Calu3 (cell line): ENCODE results near the gene ITGB1. TPM values are rescaled to one million over a fixed set of nuclear protein-coding genes. Genes with fewer than 3 reads are reported as not detected.
"Not testable (repeated sequence)": the region's sequence is repeated elsewhere in the genome, so short reads cannot be mapped to it uniquely, and the experiment has no call there.

Source experiments
- BruUV-seq: library from RNA; stranded (reverse); fragments of 400-500 nt; replicated peaks from 2 replicates; lab custom pipeline; 2021; lab: Mats Ljungman, UMichigan
- CTCF ChIA-PET: fragments of 300-600 bp; sonication (Branson Sonifier 250); formaldehyde crosslinking; loops from one replicate; lab custom pipeline; 2022; ENCODE audit warnings: antibody characterized with exemption; lab: Charles Lee
- DNase-seq: peaks from one replicate; pipeline ENCODE4 v3.0.0; 2022
- H3K27ac Mint-ChIP-seq: one replicate; pipeline ENCODE4 v1.8.0; 2022; ENCODE audit warnings: mixed read lengths; ENCODE audit not compliant: unreplicated experiment
- H3K27me3 Mint-ChIP-seq: one replicate; pipeline ENCODE4 v1.8.0; 2022; ENCODE audit warnings: mixed read lengths; ENCODE audit not compliant: unreplicated experiment
- H3K36me3 Mint-ChIP-seq: one replicate; pipeline ENCODE4 v1.8.0; 2022; ENCODE audit warnings: mild to moderate bottlenecking, moderate library complexity, mixed read lengths; ENCODE audit not compliant: insufficient read depth, unreplicated experiment
- H3K4me1 Mint-ChIP-seq: one replicate; pipeline ENCODE4 v1.8.0; 2022; ENCODE audit warnings: mild to moderate bottlenecking, low read depth, mixed read lengths; ENCODE audit not compliant: unreplicated experiment
- H3K4me3 Mint-ChIP-seq: one replicate; pipeline ENCODE4 v1.8.0; 2022; ENCODE audit warnings: mild to moderate bottlenecking, low read depth, moderate library complexity, mixed read lengths; ENCODE audit not compliant: unreplicated experiment
- H3K9me3 Mint-ChIP-seq: one replicate; pipeline ENCODE4 v1.8.0; 2022; ENCODE audit warnings: low read depth, mixed read lengths; ENCODE audit not compliant: unreplicated experiment
- CTCF ChIP-seq: fragments of 200-600 bp; IDR thresholded peaks from one replicate; pipeline ENCODE4 v1.8.0; 2022; ENCODE audit warnings: antibody characterized with exemption; ENCODE audit not compliant: unreplicated experiment
- intact Hi-C: fragments of 100-400 bp; cut with micrococcal nuclease; formaldehyde crosslinking; loops from one replicate; pipeline ENCODE4 v1.10.0; 2022; ENCODE audit not compliant: unreplicated experiment
- total RNA-seq: library from RNA; stranded (reverse); gene quantifications from 2 replicates; pipeline ENCODE4 v1.2.3, GENCODE V29; 2022

Gene ITGB1
- total RNA-seq, 1 experiment from 2014 or later = 1,455 TPM

DNA sequence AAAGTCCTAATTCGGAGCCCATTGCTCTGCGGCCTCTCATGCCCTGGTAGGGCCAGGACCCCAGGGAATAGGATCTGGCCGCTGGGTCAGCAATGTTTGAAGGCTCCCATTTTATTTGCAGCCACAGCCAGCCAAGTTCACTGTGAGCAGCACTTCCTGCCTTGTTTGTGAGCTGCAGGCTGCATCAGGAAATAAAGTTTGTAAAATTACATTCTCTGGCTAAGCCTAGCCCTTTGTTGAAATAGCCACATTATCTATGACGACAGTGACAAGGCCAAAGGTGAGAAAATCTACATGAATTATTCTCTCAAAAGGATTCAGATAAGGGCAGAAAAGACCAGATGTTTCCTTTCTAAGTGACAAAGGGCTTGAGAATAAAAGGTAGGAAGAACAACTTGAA, 23.7 kb upstream of the ITGB1 start:
- TF ChIP-seq CTCF = no peak
- Mint-ChIP-seq H3K27me3 (no peaks in the 10 kb centered on the region), H3K4me1 (peaks cover 42% of the 10 kb centered on the region), H3K27ac (peak overlapping the region; percentile 100), H3K9me3 (no peaks in the 10 kb centered on the region), H3K36me3 (peaks cover 49% of the 10 kb centered on the region), H3K4me3 (peak overlapping the region; percentile 65)
- intact Hi-C loops = loop anchor here (1.0 kb wide), 2 partner anchors 19 to 24 kb away; no protein-coding TSS in a partner anchor
- DNase-seq = peak; percentile 61
- CTCF ChIA-PET = interaction anchor here (1.0 to 2.1 kb wide), 5 partner anchors 10 to 28 kb away, joined by 3 to 14 read pairs (median 3); no protein-coding TSS in a partner anchor
- no TSS peak for BruUV-seq

- peaks cover 42% of the 10 kb centered on the region for H3K4me1 Mint-ChIP-seq
- BruUV-seq = TSS peak; percentile 40
- CTCF ChIA-PET = interaction anchor here (0.8 to 2.1 kb wide), 8 partner anchors 9 to 175 kb away, joined by 3 to 14 read pairs (median 3); no protein-coding TSS in a partner anchor
- intact Hi-C loops = no loop called here
- H3K36me3 Mint-ChIP-seq = peaks cover 46% of the 10 kb centered on the region
- DNase-seq = peak; percentile 93
- H3K9me3 Mint-ChIP-seq = no peaks in the 10 kb centered on the region
- H3K27me3 Mint-ChIP-seq = no peaks in the 10 kb centered on the region
- TF ChIP-seq CTCF = no peak
- peak overlapping the region; percentile 82 for H3K4me3 Mint-ChIP-seq
- peak overlapping the region; percentile 100 for H3K27ac Mint-ChIP-seq
These were observed 22.8 kb upstream of the ITGB1 start for GRCh38 chr10:32980558-32981468.

GRCh38 chr10:32980242-32980557, 22.2 kb upstream of the ITGB1 start:
- CTCF ChIA-PET = interaction anchor here (0.8 to 2.1 kb wide), 7 partner anchors 8 to 176 kb away, joined by 3 to 14 read pairs (median 3); no protein-coding TSS in a partner anchor
- H3K4me3 Mint-ChIP-seq = peak overlapping the region; percentile 82

GRCh38 chr10:32979719-32980118, 21.7 kb upstream of the ITGB1 start:
- BruUV-seq, DNase-seq, H3K27me3 Mint-ChIP-seq, intact Hi-C loops, H3K9me3 Mint-ChIP-seq: not testable (repeated sequence)
- H3K36me3 Mint-ChIP-seq = peaks cover 38% of the 10 kb centered on the region
- CTCF ChIA-PET = interaction anchor here (1.3 to 2.1 kb wide), 3 partner anchors 8 to 30 kb away, joined by 8 to 14 read pairs (median 9); no protein-coding TSS in a partner anchor
- peak overlapping the region; percentile 100 for H3K27ac Mint-ChIP-seq
- H3K4me1 Mint-ChIP-seq = peaks cover 51% of the 10 kb centered on the region
- peak overlapping the region; percentile 82 for H3K4me3 Mint-ChIP-seq

More at GRCh38 chr10:32980242-32980557, 22.2 kb upstream of the ITGB1 start:
- Mint-ChIP-seq H3K27me3 (no peaks in the 10 kb centered on the region), H3K27ac (peak overlapping the region; percentile 100), H3K36me3 (peaks cover 39% of the 10 kb centered on the region), H3K9me3 (no peaks in the 10 kb centered on the region), H3K4me1 (peaks cover 48% of the 10 kb centered on the region)
- BruUV-seq = TSS peak; percentile 81
- no peak for TF ChIP-seq CTCF
- intact Hi-C loops = no loop called here
- DNase-seq = no peak
